ENCODE data around the gene ST3GAL2.
"Not testable (repeated sequence)": the region's sequence is repeated elsewhere in the genome, so short reads cannot be mapped to it uniquely, and the experiment has no call there.

Gene ST3GAL2

DNA sequence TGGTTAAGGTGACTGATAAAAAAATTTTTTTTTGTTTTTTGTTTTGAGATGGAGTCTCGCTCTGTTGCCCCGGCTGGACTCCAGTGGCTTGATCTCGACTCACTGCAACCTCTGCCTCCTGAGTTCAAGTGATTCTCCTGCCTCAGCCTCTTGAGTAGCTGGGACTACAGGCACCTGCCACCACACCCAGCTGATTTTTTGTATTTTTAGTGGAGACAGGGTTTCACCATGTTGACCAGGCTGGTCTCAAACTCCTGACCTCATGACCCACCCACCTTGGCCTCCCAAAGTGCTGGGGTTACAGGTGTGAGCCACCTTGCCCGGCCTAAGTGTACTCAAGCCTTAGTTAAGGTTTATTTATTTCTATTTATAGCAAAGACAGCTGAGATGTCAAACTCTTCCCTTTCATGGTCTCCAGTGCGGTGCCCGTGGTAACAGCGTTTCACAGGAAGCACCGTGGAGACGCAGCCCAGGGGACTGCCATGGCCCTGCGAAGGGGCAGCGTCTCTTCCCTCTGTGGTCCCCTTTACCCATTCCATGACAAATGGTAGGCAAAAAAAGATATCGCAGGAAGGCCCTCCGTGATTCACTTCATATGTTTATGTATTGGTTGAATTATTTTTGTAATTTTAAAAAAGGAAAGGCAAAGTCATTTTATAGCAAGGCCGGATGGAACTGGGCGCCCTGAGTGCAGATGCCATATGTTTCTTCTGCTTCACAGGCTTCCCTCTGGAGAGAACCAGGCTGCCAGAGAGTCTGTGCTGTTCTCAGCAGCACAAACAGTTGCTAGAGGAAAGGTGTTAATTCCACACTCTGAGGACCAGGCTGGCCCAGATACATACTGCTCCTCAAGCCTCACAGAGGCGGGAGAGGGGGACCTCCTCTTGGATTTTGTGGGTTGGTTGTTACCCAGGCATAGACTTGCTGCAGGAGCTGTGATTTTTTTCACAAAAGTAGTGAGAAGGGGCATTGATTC is 63.0 kb downstream of the ST3GAL2 start:
- Histone ChIP-seq H3K4me1 (ENCODE audit: insufficient read depth, insufficient read length) (peaks cover 4% of the 10 kb centered on the region), H3K9ac (ENCODE audit: insufficient read length, low read depth) (no peak overlapping the region), H3K36me3 (ENCODE audit: insufficient read depth, insufficient read length, low read length) (peaks cover 69% of the 10 kb centered on the region), H3K9me3 (ENCODE audit: insufficient read depth, low read length) (no peaks in the 10 kb centered on the region), H3K27me3 (ENCODE audit: insufficient read depth, insufficient read length) (no peaks in the 10 kb centered on the region), H3K4me3 (ENCODE audit: insufficient read length, low read depth) (no peak overlapping the region)
- DNase-seq (ENCODE audit: low read depth, low spot score): no peak
- no peak for TF ChIP-seq YY1 (IDR thresholded peaks at IDR 0.05; ENCODE audit: insufficient read depth, insufficient read length)
- TF ChIP-seq ZNF274 (IDR thresholded peaks at IDR 0.05; ENCODE audit: low read depth, low read length): no peak
- no peak for TF ChIP-seq SUZ12 (IDR thresholded peaks at IDR 0.05; ENCODE audit: extremely low read depth, insufficient read depth, insufficient read length)

DNA sequence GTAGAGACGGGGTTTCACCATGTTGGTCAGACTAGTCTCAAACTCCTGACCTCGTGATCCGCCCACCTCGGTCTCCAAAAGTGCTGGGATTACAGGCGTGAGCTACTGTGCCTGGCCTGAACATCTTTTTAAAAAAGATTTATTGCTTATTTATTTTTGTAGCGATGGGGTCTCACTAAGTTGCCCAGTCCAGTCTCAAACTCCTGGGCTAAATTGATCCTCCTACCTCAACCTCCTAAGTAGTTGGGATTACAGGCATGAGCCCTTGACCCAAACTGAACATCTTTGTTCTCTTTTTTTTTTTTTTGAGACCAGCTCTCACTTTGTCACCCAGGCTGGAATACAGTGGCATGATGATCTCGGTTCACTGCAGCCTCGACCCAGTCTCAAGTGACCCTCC is 64.7 kb downstream of the ST3GAL2 start:
- Histone ChIP-seq H3K4me1 (ENCODE audit: insufficient read depth, insufficient read length) (peaks cover 3% of the 10 kb centered on the region), H3K36me3 (ENCODE audit: insufficient read depth, insufficient read length, low read length) (peaks cover 80% of the 10 kb centered on the region), H3K4me3 (ENCODE audit: insufficient read length, low read depth) (no peak overlapping the region), H3K9ac (ENCODE audit: insufficient read length, low read depth) (no peak overlapping the region), H3K9me3 (ENCODE audit: insufficient read depth, low read length) (no peaks in the 10 kb centered on the region), H3K27me3 (ENCODE audit: insufficient read depth, insufficient read length) (no peaks in the 10 kb centered on the region)
- DNase-seq (ENCODE audit: low read depth, low spot score): no peak
- TF ChIP-seq SUZ12 (IDR thresholded peaks at IDR 0.05; ENCODE audit: extremely low read depth, insufficient read depth, insufficient read length) (no peak), YY1 (IDR thresholded peaks at IDR 0.05; ENCODE audit: insufficient read depth, insufficient read length) (no peak), ZNF274 (IDR thresholded peaks at IDR 0.05; ENCODE audit: low read depth, low read length) (no peak)

DNA sequence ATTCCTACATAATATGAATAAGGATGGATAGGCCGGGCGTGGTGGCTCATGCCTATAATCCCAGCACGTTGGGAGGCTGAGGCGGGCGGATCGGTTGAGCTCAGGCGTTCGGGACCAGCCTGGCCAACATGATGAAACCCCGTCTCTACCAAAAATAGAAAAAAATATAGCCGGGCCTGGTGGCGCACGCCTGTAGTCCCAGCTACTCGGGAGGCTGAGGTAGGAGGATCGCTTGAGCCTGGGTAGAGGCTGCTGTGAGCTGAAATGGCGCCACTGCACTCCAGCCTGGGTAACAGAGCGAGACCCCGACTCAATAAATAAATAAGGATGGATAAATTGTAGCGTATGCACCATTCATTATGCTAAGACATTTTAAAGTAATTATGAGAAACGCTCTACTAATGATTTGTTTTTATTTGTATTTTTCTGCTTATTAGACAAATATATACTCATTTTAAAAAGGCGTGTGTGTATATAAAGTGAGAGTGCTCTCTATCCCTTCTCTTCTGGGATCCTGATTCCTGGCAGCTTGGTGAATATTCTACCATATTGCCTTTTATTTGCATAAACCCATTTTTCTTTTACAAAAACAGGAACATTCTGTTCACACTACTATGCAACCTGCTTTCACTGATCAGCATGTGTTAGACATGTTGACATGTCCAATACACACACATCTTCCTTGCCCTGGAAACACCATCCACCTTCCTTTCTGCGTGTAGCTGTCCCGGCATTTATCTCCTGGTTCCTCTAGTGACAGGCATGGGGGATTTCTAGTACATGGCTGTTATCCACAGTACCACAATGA is 65.8 kb downstream of the ST3GAL2 start:
- peaks cover 81% of the 10 kb centered on the region for H3K36me3 ChIP-seq (ENCODE audit: insufficient read depth, insufficient read length, low read length)
- no peak for DNase-seq (ENCODE audit: low read depth, low spot score)
- no peak overlapping the region for H3K4me3 ChIP-seq (ENCODE audit: insufficient read length, low read depth)
- H3K4me1 ChIP-seq (ENCODE audit: insufficient read depth, insufficient read length): no peaks in the 10 kb centered on the region
- TF ChIP-seq SUZ12 (IDR thresholded peaks at IDR 0.05; ENCODE audit: extremely low read depth, insufficient read depth, insufficient read length) (no peak), YY1 (IDR thresholded peaks at IDR 0.05; ENCODE audit: insufficient read depth, insufficient read length) (no peak)
- H3K9me3 ChIP-seq (ENCODE audit: insufficient read depth, low read length): no peaks in the 10 kb centered on the region
- H3K9ac ChIP-seq (ENCODE audit: insufficient read length, low read depth): no peak overlapping the region
- no peaks in the 10 kb centered on the region for H3K27me3 ChIP-seq (ENCODE audit: insufficient read depth, insufficient read length)

DNA sequence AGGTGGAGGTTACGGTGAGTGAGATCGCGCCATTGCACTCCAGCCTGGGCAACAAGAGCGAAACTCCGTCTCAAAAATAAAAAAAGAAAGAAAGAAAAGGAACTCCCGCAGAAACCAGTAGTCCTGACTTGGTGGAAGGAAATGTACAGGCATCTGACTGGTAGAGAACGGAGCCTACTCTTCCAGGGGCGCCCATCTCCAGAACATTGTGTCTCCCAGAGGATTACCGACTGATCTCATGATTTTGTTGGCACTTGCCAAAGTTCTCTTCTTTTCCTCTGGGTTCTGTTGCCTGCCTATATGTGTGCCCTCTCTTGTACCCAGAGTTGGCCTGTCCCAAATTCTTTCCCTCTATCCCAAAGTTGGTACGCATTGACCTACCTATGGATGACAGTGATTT is 68.0 kb downstream of the ST3GAL2 start:
- no peak for TF ChIP-seq SUZ12 (IDR thresholded peaks at IDR 0.05; ENCODE audit: extremely low read depth, insufficient read depth, insufficient read length)
- no peak for TF ChIP-seq ZNF274 (IDR thresholded peaks at IDR 0.05; ENCODE audit: low read depth, low read length)
- TF ChIP-seq YY1 (IDR thresholded peaks at IDR 0.05; ENCODE audit: insufficient read depth, insufficient read length): no peak
- H3K27me3 ChIP-seq (ENCODE audit: insufficient read depth, insufficient read length): no peaks in the 10 kb centered on the region
- peaks cover 85% of the 10 kb centered on the region for H3K36me3 ChIP-seq (ENCODE audit: insufficient read depth, insufficient read length, low read length)
- H3K4me3 ChIP-seq (ENCODE audit: insufficient read length, low read depth): no peak overlapping the region
- H3K9me3 ChIP-seq (ENCODE audit: insufficient read depth, low read length): no peaks in the 10 kb centered on the region
- H3K4me1 ChIP-seq (ENCODE audit: insufficient read depth, insufficient read length): no peaks in the 10 kb centered on the region
- H3K9ac ChIP-seq (ENCODE audit: insufficient read length, low read depth): no peak overlapping the region
- DNase-seq (ENCODE audit: low read depth, low spot score): no peak

DNA sequence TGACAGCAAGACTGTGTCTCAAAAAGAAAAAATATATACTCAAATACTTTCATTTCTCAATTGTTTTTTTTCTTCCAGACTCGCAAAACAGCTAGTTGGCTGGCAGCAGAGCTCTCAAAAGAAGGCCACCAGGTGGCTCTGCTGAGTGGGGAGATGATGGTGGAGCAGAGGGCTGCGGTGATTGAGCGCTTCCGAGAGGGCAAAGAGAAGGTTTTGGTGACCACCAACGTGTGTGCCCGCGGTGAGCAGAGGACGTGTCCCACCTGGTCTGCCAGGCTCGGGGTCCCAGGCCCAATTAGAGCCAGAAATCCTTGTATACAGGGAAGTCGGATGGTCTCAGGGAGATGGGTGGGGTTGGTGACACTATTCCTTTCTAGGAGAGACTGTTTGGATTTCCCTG is 68.8 kb downstream of the ST3GAL2 start:
- not testable (repeated sequence) for H3K4me1 ChIP-seq (ENCODE audit: insufficient read depth, insufficient read length); H3K4me3 ChIP-seq (ENCODE audit: insufficient read length, low read depth); H3K27me3 ChIP-seq (ENCODE audit: insufficient read depth, insufficient read length); H3K9ac ChIP-seq (ENCODE audit: insufficient read length, low read depth); H3K9me3 ChIP-seq (ENCODE audit: insufficient read depth, low read length); DNase-seq (ENCODE audit: low read depth, low spot score)
- peaks cover 85% of the 10 kb centered on the region for H3K36me3 ChIP-seq (ENCODE audit: insufficient read depth, insufficient read length, low read length)

DNA sequence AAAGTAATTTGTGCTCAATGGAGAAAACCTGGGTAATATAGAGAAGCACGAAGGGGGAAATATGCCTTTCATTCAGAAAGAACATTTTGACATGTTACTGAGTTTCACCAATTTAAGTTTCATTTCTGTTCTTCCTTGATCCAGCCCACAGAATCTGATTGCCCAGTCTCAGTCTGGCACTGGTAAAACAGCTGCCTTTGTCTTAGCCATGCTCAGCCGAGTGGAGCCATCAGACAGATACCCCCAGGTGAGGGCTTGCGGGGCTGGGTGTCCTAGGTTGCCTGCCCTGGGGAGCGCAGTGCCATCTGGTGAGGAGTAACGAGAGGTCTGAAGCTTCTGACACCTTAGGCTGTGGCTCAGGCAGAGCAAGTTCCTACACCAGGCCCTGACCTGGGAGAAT is 74.5 kb downstream of the ST3GAL2 start:
- no peaks in the 10 kb centered on the region for H3K9me3 ChIP-seq (ENCODE audit: insufficient read depth, low read length)
- TF ChIP-seq YY1 (IDR thresholded peaks at IDR 0.05; ENCODE audit: insufficient read depth, insufficient read length) (no peak), SUZ12 (IDR thresholded peaks at IDR 0.05; ENCODE audit: extremely low read depth, insufficient read depth, insufficient read length) (no peak), ZNF274 (IDR thresholded peaks at IDR 0.05; ENCODE audit: low read depth, low read length) (no peak)
- H3K4me3 ChIP-seq (ENCODE audit: insufficient read length, low read depth): no peak overlapping the region
- DNase-seq (ENCODE audit: low read depth, low spot score): no peak
- H3K4me1 ChIP-seq (ENCODE audit: insufficient read depth, insufficient read length): peaks cover 6% of the 10 kb centered on the region
- peaks cover 88% of the 10 kb centered on the region for H3K36me3 ChIP-seq (ENCODE audit: insufficient read depth, insufficient read length, low read length)
- no peaks in the 10 kb centered on the region for H3K27me3 ChIP-seq (ENCODE audit: insufficient read depth, insufficient read length)
- H3K9ac ChIP-seq (ENCODE audit: insufficient read length, low read depth): no peak overlapping the region

DNA sequence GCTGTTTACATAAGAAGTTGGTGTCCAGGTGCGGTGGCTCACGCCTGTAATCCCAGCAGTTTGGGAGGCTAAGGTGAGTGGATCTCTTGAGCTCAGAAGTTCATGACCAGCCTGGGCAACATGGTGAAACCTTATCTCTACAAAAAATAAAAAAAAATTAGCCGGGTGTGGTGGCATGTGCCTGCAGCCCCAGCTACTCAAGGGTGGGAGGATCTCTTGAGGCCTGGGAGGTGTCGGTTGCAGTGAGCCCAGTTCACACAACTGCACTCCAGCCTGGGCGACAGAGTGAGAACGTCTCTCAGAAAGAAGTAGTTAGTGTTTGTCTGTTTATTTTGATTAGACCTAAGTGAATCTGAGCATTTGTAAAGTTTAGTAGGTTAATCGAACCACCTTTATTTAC is 79.3 kb downstream of the ST3GAL2 start:
- H3K9me3 ChIP-seq (ENCODE audit: insufficient read depth, low read length): no peaks in the 10 kb centered on the region
- peaks cover 2% of the 10 kb centered on the region for H3K4me1 ChIP-seq (ENCODE audit: insufficient read depth, insufficient read length)
- peaks cover 92% of the 10 kb centered on the region for H3K36me3 ChIP-seq (ENCODE audit: insufficient read depth, insufficient read length, low read length)

More for the DNA sequence above, 79.3 kb downstream of the ST3GAL2 start:
- Histone ChIP-seq H3K9ac (ENCODE audit: insufficient read length, low read depth) (no peak overlapping the region), H3K4me3 (ENCODE audit: insufficient read length, low read depth) (no peak overlapping the region), H3K27me3 (ENCODE audit: insufficient read depth, insufficient read length) (no peaks in the 10 kb centered on the region)
- TF ChIP-seq YY1 (IDR thresholded peaks at IDR 0.05; ENCODE audit: insufficient read depth, insufficient read length) (no peak), SUZ12 (IDR thresholded peaks at IDR 0.05; ENCODE audit: extremely low read depth, insufficient read depth, insufficient read length) (no peak), ZNF274 (IDR thresholded peaks at IDR 0.05; ENCODE audit: low read depth, low read length) (no peak)
- DNase-seq (ENCODE audit: low read depth, low spot score): no peak
